Stimulated activated CD4-positive, alpha-beta T cell treated with anti-CD3 and anti-CD28 coated beads, TNF-alpha, amount 100 ng/mL, for 48 hours (primary cell): ENCODE results near the gene CLIC4.
"Not testable (repeated sequence)": the region's sequence is repeated elsewhere in the genome, so short reads cannot be mapped to it uniquely, and the experiment has no call there.

ENCODE experiments used
- DNase-seq, 3 donors: peaks; one replicate each; pipeline ENCODE4 v3.0.0-alpha.2; 2020; ENCODE audit warnings: low read depth in 3 of 3

Gene CLIC4

DNA sequence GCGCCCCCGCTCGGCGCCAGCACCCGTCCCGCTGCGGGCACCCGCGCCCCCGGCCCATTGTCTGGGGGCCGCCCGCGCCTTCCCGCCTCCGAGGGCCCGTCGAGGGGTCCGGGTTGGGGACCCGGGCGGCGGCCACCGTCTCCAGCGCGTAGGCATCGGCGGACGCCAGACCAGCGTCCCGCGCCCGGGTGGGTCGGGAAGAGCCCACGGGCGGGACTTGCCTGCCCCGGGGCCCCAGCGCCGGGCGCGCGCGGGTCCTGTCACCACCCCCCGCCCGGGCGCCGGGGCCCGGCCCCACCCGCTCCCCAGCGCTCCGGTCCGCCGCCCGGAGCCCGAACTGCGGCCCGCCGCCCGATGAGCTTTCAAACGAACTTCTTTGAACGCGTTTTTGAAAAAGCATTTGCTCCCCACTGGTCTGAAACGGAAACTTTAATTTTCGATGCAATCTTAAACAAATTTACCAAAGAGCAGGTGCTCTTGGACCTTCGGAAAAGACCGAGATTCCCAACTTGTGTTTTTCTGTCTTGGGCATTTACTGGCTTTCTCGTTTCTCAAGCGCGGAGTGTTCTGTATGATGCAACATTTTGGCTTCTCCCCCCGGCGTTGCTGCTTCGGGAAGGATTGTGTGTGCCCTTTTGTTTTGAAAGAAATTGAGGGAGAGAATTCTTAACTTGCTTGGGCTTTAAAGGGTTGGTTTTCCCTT lies 615 bp downstream of the CLIC4 start:
- DNase-seq, result peak in 1 of 3 donors; percentile 15

DNA sequence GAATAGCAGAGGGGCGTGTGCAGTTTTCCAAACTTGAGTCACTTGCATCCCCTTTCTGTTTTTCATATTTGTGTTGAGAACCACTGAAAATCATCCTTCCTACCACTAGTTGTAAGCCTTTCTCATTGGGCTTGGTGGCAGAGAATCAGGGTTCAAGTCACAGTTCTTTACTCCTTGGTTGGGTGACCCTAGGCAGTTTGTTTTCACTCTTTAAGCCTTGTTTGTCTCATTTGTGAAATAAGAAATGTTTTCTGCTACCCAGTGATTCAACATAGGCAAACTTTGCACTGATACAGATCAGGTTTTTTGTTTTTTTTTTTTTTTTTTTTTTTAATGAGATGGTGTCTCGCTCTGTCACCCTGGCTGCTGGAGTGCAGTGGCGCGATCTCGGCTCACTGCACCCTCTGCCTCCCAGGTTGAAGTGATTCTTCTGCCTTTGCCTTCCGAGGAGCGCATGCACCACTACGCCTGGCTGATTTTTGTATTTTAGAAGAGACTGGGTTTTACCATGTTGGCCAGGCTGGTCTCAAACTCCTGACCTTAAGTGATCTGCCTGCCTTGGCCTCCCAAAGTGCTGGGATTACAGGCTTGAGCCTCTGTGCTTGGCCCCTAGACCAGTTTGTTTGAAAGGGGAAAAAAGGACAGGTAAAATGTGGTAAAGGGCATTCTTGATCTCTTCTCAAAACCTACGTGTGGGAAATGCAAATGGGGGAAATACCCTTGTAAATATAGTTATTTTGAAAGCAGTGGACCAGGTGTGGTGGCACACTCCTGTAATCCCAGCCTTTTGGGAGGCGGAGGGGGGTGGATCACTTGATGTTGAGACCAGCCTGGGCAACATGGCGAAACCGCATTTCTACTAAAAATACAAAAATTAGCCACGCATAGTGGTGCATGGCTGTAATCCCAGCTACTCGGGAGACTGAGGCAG lies 3.2 kb downstream of the CLIC4 start:
- no peak for DNase-seq

DNA sequence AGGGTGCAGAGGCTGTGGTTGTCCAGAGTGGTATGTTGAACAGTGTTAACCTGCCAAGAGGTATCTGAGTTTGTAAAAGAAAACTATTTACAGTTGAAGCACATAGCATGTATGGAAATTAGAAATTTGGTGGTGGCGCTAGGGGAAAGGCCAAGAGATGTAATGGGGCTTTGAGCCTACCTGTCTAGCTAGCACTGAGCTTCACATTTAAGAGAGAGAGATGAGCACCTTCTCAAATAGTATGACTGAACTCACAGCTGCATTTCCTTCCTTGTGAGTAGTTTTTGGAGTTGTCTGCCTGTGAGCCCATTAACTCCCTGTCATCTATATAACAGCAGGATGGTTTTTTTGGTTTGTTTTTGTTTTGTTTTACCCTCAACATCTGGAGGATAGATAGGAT lies 4.0 kb downstream of the CLIC4 start:
- no peak for DNase-seq

DNA sequence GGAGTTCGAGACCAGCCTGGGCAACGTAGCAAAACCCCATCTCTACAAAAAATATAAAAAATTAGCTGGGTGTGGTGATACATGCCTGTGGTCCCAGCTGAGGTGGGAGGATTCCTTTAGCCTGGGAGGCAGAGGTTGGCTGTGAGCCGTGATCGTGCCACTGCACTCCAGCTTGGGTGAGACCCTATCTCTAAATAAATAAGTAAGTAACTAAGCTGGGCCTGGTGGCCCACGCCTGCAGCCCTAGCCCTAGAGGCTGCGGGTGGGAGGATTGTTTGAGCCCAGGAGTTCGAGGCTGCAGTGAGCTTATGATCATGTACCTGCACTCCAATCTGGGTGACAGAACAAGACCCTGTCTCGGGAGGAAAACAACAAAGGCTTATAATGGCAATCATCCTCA lies 4.6 kb downstream of the CLIC4 start:
- no peak for DNase-seq

DNA sequence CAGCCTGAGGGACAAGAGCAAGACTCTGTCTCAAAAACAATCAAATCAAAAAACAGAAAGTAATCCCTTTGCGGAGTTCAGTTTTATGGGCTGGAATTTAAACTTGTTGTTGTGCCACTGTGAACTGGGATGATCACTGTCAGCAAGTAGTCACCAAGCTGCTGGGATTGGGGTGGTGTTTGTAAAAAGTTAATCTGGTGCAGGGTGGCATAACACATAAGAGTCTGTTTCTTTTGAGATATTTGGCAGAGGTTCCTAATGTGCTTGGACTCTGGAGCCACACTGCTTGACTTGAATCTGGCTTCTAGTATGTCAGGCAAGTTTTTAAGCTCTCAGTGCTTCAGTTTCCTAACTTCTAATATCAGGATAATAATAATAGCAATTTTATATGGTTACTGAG lies 6.6 kb downstream of the CLIC4 start:
- no peak for DNase-seq

DNA sequence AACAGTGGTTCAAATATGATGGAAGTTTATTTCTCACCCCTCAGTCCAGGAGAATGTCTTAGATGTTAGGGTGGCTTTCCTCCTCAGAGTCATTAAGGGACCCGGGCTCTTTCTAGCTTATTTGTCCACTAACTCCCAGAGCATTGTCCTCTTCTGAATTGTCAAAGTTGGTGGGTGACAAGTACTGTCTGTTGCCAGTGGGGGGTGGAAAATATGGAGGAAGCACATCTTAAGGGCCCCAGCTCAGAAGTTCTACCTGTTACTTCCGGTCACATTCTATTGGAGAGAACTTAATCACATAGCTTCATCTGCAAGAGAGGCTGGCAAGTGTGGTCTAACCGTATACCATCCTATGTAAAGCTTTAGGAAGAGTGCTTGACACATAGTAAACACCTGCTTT lies 7.1 kb downstream of the CLIC4 start:
- DNase-seq, result no peak

DNA sequence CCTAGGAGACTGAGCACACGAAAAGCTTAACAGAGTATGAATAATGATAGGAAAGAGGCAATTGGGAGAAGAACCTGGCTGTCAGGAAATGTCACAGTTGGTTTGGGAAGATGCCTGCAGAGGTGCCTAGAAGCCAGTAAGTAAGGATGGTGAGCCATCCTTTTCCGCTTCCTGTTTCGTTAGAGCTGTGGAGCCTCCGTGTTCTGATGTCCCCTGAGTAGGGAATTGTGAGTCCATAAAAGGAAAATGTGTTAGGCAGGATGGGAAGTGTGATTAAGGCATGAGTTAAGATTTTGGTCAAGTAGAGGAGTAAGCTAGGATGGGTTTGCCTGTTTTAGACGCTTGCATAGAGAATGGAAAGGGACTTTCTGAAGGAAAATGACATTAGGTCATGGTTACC lies 9.0 kb downstream of the CLIC4 start:
- no peak for DNase-seq

DNA sequence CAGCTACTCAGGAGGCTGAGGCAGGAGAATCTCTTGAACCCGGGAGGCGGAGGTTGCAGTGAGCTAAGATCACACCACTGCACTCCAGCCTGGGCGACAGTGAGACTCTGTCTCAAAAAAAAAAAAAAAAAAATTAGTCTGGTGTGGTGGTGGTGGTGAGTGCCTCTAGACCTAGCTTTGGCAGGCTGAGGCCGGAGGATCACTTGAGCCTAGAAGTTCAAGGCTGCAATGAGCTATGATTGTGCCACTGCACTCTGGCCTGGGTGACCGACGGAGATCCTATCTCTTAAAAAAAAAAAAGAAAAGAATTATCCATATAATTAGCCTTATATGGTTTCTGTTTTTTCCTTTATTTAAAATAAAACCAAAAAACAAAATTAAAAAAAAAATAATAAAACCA lies 10.1 kb downstream of the CLIC4 start:
- not testable (repeated sequence) for DNase-seq

DNA sequence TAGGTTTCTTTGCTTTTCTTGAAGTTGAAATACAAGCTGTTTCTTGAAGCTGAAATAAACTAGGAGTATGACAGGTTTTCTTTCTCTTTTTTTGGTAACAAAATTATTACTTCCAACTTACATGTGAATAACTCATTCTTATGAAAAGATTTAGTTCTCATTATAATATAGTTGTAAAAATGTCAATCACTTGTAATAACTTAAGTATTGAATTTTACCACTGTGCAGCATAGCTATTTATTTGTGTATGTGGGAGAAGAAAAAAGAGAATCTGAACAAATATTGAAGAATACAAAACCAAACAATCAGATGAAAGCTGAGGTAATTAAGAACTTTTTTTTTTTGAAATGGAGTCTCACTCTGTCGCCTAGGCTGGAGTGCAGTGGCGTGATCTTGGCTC lies 11.1 kb downstream of the CLIC4 start:
- no peak for DNase-seq

DNA sequence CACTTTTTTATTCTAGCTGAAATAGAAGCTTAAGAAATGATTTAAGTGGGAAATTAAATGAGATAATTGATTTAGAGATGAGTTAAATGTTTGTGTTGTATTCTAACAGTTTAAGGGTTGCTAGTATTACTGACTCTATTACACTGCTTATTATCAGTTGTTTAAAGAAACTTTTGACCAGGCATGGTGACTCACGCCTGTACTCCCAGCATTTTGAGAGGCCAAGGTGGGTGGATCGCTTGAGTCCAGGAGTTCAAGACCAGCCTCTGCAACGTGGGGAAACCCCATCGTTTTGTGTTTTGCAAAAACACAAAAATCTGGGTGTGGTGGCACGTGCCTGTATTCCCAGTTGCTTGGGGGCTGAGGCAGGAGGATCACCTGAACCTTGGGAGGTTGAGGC lies 14.2 kb downstream of the CLIC4 start:
- no peak for DNase-seq

DNA sequence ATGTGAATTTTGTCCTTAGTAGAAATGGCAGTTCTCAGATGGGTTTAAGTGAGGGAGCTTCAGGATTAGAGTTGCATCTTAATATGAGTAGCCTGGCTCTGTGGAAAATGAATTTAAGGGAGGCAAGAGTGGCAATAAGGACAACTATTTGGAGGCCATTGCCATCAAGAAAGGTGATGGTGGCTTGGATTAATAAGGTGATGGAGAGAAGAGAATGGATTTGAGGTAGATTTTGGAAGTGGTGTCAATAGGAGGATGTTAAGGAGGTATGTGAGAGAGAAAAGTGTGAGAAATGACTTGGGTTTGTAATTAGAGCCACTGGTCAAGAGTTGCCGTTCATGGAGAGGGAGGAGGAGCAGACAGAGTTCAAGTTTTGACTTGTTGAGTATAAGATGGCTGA lies 16.3 kb downstream of the CLIC4 start:
- no peak for DNase-seq

DNA sequence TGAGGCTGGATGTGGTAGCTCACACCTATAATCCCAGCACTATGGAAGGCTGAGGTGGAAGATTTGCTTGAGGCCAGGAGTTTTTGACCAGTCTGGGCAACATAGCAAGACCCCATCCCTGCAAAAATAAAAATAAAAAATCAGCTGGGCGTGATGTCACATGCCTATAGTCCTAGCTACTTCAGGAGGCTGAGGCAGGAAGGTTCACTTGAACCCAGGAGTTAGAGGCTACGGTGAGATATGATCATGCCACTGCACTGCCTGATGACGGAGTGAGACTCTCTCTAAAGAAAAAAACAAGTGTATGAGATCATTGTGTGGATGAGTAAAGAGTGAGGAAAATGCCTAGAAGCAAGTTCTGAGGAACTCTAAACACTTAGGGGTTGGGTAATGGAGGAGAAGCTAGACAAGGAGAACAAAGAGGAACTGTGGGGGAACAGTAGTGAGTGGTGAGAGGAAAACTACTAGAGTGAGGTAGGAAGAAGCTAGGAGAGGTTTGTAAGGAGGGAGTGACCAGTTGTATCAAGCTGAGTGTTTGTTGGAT lies 17.0 kb downstream of the CLIC4 start:
- no peak for DNase-seq

DNA sequence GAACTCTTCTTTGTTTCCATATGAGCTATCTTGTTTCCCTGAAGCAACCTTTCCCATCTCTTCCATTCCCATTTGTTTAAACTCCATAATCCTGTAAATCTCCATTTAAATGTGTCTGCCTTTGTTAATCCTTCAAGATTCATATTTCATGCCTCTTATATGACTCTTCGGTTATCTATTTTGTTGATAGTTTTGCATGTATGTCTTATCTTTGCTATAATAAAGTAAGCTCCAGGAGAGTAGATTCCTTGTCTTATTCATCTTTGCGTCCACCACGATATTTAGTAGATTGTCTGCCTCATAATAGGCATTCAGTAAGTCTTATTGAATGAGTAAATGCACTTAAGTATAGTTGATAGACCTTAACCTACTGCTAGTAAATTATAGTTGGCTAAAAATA lies 18.4 kb downstream of the CLIC4 start:
- DNase-seq, result no peak

DNA sequence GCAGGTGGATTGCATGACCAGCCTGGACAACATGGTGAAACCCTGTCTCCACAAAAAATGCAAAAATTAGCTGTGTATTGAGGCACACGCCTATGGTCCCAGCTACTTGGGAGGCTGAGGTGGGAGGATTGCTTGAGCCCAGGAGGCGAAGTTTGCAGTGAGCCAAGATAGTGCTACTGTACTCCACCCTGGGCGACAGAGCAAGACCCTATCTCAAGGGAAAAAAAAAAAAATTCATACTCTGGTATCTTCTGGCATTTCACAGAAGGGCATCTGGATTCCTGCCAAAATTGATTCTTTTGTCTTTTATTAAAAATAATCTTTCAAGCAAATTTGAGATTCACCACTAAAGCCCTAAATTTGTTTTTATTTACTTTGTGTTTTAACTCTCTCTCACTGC lies 19.2 kb downstream of the CLIC4 start:
- no peak for DNase-seq

DNA sequence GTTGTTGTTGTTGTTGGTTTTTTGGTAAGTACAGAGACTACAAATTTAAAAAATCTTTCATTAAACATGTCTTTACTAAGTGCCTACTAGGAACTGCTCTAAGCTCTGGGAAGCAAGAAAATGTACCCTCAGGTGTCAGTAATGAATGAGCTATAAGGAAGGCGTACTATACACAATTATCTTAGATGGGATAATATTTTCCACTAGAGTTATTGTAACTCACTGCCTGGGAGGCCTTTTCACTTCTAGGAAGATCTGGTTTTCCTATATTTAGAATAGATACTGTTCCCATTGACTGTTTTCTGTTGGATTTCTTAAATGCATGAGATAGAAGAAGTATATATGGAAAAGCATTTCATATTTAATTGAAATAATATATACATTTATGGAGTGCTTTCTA lies 19.6 kb downstream of the CLIC4 start:
- DNase-seq, result no peak

DNA sequence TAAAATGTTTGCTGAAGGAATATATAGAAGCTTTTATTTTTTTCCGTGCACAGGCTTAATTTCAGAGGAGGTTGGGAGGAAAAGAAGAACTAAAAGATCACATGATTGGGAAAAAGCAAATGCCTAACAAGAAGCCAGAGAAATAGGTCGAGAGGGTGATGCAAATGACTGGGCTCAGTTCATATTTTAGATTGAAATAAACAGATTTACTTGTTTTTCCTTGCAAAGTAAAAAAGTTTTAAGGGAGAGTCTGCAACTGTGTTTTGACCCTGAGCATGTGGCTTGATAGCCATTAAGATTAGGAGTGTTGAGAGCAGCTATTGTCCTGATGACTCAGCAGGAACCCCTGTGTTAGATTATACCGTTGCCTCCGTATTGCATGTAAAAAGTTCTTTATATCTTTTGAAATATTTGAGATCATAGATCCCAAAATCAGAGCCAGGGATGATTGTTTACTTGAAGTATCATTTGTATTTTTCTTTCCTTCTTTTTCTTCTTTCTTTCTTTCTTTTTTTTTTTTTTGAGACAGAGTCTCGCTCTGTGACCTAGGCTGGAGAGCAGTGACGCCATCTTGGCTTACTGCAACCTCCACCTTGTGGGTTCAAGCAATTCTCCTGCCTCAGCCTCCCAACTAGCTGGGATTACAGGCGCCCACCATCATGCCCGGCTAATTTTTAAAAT lies 20.2 kb downstream of the CLIC4 start:
- DNase-seq, result no peak

DNA sequence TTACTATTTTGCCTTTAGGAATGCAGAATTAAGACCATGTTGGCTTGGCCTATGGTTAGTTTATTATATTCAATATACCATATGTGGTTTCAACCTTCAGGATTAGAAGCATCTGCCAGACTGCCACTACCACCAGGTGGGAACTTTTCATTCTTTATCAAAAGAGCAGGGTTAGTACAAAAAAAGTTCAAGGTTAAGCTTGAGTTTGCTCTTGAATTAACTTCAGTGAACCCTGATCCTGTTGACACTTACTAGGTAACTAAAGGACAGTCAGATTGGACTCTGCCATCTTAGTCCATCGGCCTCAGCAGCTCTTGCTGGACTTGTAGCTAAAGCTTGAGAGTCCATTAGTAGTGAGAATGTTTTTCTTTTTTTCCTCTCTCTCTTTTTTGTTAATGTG lies 22.1 kb downstream of the CLIC4 start:
- DNase-seq, result no peak

DNA sequence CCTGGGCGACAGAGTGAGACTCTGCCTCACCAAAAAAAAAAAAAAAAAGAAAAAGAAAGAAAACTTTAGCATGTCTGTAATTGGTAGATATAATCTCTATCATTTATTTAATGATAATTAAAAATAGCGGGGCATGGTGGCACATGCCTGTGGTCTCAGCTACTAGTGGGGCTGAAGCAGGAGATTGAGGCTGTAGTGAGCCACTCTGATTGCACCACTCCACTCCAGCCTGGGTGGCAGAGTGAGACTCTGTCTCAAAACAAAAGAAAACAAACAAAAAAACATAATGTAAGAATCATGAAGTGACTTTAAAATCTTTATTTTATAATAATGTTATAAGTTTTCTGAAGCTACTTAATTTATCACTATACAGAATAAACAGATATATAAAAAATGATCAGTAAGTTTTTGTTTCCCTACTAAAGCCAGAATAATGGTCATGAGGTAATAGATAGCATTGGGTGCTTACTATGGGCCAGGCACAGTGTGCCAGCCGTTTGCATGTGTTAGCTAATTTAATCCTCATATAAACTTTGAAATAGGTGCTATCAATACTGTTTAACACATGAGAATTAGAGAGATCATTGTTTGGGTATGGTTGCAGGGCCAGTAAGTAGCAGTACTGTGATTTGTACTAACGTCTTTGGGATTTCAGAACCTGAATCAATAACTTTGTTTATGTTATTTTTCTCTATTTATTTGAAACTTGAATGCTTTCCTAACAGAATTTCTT lies 23.8 kb downstream of the CLIC4 start:
- DNase-seq, result no peak

DNA sequence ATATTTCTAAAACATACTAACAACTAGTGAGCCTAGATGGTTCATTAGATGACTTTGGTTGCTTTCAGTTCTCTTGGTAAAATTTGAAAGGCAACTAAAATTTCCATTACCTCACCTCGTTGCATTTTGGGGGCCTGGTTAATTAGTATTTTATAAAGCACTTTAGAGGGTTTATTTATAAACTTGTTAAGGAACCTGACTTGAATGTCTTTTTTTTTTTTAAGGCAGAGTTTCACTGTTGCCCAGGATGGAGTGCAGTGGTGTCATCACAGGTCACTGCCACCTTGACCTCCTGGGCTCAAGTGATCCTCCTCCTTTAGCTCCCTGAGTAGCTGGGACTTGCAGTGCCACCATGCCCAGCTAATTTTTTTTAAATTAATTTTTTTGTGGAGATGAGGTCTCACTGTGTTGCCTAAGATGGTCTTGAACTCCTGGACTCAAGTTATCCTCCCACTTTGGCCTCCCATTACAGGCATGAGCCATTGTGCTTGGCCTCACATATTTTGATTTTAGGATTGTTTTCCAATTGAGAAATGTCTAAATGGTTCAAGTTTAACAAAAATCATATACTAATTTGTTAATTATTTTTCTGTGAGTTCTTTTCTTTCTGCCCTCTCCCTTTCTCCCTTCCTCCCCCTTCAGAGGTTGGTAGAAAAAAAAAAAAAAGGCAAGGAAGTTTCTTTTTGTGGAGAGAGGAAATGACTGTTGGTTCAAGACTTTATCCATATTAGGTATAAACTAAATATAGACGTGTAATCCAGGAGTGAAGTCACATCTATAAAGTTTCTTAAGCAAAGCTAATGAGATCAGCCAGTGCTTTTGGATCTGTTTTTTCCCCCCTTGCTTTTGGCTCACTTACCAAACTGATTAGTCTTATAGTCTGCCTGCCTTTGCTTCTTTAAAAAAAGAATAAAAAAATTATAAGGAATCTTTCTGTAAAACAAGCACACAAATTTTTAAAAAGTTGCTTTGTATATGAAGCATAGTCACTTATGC lies 24.7 kb downstream of the CLIC4 start:
- DNase-seq, result no peak

DNA sequence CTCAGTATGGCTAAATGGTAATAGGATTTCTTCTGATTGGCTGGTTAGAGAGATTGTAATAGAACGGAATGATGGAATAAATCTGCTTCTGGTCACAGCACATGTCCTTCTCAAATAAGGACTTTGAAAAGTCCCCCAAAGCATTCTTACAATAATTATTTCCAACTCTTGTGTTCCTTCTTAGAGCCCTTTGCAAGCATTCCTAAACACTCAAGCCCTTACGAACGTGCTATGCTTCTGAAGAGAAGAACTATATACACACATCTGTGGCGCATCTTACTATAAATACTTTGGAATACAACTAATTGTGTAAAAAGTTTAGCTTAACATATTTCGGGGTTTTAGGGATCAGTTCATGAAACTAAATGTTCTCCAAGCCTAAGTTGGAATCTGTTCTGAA lies 25.6 kb downstream of the CLIC4 start:
- no peak for DNase-seq
